ENCODE measurements around the gene RNMT.
"Not testable (repeated sequence)": the region's sequence is repeated elsewhere in the genome, so short reads cannot be mapped to it uniquely, and the experiment has no call there.

RNMT gene

GRCh38 chr18:13726232-13726971 lies at the start of gene RNMT, which contains the start of gene FAM210A:
Gene RNMT, plus strand, starts transcription at chr18:13726673. Its CDS starts 4,845 bp downstream, at chr18:13731518.
Gene FAM210A, minus strand, starts transcription at chr18:13726558. Its CDS starts 44,481 bp downstream, at chr18:13682077.
- DNase-seq (ENCODE audit: low read depth) = peak; percentile 88

DNA sequence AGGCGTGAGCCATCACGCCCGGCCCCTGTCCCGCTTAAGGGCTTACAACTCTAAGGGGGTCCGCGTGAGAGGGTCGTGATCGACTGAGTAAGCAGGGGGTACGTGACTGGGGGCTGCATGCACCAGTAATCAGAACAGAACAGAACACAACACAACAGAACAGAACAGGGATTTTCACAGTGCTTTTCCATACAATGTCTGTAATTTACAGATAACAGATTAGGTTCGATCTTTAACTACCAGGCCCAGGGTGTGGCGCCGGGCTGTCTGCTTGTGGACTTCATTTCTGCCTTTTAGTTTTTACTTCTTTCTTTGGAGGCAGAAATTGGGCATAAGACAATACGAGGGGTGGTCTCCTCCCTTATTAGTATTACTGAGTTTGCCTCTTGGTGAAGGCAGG lies 49.1 kb upstream of the RNMT start:
- DNase-seq (ENCODE audit: low read depth) = not testable (repeated sequence)

- no peak for DNase-seq (ENCODE audit: low read depth)
These were observed 45.9 kb upstream of the RNMT start for GRCh38 chr18:13680612-13681011.

GRCh38 chr18:13681701-13682100 lies 44.8 kb upstream of the RNMT start:
- no peak for DNase-seq (ENCODE audit: low read depth)

DNA sequence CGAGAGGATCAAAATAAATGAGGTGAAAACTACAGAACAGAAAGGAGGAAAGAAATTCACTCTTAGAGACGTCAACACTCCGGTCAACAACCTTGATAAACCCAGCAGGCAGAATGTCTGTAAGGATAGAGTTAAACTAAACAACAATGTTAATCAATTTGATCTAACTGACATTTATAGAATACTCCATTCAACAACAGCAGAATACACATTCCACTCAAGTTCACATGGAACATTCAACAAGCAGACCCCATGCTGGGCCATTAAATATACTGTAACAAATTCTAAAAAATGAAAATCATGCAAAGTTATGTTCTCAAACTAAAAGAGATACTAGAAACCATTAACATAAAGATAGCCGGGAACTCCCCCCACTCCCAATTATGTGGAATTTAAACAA lies 41.9 kb upstream of the RNMT start:
- DNase-seq (ENCODE audit: low read depth) = no peak

- no peak for DNase-seq (ENCODE audit: low read depth)
These were observed 38.0 kb upstream of the RNMT start for GRCh38 chr18:13688191-13689136.

DNA sequence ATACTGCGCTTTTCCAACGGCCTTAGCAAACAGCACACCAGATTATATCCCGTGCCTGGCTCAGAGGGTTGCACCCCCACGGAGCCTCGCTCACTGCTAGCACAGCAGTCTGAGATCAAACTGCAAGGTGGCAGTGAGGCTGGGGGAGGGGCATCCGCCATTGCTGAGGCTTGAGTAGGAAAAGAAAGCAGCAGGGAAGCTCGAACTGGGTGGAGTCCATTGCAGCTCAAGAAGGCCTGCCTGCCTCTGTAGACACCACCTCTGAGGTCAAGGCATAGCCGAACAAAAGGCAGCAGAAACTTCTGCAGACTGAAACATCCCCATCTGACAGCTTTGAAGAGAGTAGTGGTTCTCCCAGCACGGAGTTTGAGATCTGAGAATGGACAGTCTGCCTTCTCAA lies 36.4 kb upstream of the RNMT start:
- not testable (repeated sequence) for DNase-seq (ENCODE audit: low read depth)

DNA sequence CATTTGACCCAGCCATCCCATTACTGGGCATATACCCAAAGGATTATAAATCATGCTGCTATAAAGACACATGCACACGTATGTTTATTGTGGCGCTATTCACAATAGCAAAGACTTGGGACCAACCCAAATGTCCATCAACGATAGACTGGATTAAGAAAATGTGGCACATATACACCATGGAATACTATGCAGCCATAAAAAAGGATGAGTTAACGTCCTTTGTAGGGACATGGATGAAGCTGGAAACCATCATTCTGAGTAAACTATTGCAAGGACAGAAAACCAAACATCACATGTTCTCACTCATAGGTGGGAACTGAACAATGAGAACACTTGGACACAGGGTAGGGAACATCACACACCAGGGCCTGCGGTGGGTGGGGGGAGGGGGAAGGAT lies 31.1 kb upstream of the RNMT start:
- not testable (repeated sequence) for DNase-seq (ENCODE audit: low read depth)

DNA sequence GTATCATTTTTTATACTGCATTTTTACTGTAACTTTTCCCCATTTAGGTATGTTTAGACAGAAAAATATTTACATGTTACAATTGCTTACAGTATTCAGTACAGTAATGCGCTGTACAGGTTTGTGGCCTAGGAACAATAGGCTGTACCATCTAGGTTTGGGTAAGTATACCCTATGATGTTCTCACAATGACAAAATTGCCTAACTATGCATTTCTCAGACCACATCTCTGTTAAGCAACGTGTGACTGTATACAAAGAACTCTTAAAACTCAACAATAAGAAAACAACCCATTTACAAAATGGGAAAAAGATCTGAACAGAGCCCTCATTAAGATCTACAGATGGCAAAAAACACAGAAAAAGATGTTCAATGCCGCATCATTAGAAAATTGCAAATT lies 29.5 kb upstream of the RNMT start:
- no peak for DNase-seq (ENCODE audit: low read depth)

DNA sequence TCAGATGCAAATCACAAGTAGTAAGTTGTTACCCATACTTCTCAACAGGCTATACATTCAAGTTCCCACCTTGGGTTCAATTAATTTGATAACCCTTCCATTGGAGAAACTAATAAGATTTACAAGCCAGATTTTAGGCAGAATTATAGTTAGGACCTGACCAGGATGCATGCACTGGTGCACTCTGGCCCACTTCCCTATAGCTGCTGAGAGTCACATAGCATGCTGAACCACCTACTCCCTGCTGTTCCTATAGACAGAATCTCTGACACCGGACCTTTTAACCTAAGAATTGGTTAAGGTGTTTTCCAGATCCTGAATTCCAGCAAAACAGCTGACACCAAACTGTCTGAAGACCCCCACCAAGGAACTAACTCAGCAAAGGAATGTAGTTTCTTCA lies 26.3 kb upstream of the RNMT start:
- no peak for DNase-seq (ENCODE audit: low read depth)

DNA sequence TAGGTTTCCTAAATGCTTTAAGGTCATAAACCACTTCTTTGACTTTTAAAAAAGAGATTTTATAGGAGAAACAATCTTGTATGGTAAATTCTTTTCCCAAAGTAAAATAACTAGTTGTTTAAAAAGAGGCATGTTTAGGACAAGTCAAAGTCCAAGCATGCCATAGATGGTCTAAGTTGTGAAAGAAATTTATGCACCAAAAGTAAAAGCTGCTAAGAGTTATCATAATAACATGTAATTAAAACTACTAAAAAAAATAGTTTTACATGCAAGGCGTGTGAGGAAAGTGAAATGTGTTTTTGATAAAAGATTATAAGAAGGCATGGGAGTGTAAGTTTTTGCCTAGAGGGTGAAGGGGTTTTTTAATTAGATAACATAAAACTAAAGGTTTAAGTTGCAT lies 22.6 kb upstream of the RNMT start:
- no peak for DNase-seq (ENCODE audit: low read depth)

GRCh38 chr18:13710414-13710831 lies 16.1 kb upstream of the RNMT start:
- no peak for DNase-seq (ENCODE audit: low read depth)

- no peak for DNase-seq (ENCODE audit: low read depth)
These were observed 13.9 kb upstream of the RNMT start for GRCh38 chr18:13712400-13713131.

- no peak for DNase-seq (ENCODE audit: low read depth)
These were observed 12.9 kb upstream of the RNMT start for GRCh38 chr18:13713455-13714055.

DNA sequence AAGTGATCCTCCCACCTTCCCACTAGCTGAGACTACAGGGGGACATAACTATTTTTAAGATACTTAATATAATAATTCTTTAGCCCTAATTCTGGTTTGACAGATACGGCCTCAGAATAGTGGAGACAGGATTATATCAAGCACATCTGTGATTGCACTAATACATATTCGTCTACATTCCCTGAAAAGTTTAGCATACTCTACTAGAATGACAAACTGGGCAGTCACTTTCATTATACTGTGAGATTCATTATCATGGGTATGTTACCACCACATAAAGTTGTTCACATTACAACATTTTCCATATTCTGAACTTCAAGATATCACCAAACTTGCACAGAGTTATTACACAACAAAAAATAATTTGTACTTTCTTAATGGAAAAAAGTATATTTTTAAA lies 11.1 kb upstream of the RNMT start:
- no peak for DNase-seq (ENCODE audit: low read depth)

DNA sequence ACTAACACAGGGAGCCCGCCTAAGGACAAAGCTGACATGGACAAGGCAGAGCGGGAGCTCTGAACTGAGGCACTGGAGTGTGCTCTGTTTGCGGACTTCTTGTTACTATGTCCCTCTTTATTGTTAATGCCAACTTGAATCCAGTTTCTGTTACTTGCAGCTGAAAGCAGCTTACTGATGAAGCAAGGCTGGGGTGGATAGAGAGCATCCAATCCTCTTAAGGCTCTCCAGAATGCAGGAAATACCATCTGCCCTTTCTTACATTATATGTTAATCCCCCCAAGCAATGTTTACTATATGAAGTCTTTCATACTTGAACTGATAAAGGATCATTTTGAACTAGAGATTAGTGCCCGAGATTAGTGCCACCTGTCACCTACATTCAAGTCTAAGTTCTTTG lies 9.6 kb upstream of the RNMT start:
- no peak for DNase-seq (ENCODE audit: low read depth)

GRCh38 chr18:13720123-13720522 lies 6.3 kb upstream of the RNMT start:
- DNase-seq (ENCODE audit: low read depth) = no peak

GRCh38 chr18:13720847-13721246 lies 5.6 kb upstream of the RNMT start:
- DNase-seq (ENCODE audit: low read depth) = no peak

- DNase-seq (ENCODE audit: low read depth) = no peak
These were observed 774 bp upstream of the RNMT start for GRCh38 chr18:13725566-13726231.

- DNase-seq (ENCODE audit: low read depth) = no peak
These were observed 479 bp downstream of the RNMT start for GRCh38 chr18:13726972-13727331.

DNA sequence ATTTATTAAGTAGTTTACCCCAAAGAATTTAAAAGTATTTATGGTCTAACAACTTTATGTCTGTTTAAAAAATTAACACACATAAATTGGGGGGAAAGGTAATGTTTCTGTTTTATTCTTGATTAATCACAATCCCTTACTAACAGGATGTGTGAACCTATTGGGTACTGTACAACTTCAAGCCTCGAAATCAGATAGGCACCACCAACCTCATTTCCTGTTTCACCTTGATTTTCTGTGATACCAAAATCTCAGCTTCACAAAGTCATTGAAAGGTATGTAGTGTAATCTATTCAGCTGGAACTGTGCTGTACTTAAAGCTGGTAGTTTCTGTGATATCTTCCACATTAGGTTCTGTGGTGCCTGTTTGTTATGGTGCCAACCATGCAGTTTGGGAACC lies 4.0 kb downstream of the RNMT start:
- no peak for DNase-seq (ENCODE audit: low read depth)
